Keratinocyte (primary cell): Measurements from ENCODE around the gene AGPS. TPM values are rescaled to one million over a fixed set of nuclear protein-coding genes. Genes with fewer than 3 reads are reported as not detected.

Experiments used
- DNase-seq: peaks from one replicate; pipeline ENCODE4 v3.0.0-alpha.2; 2011; ENCODE audit warnings: low read depth, missing footprints, low spot score
- FAIRE-seq: peaks from 2 replicates; lab custom pipeline; 2011; peaks lifted over from hg19 to GRCh38; lab: Jason Lieb, UNC
- H2AFZ ChIP-seq: 2 replicates; pipeline ENCODE4 v1.6.0; 2012; ENCODE audit warnings: low read length, control low read depth, inconsistent platforms; ENCODE audit not compliant: control insufficient read depth
- H3K27ac ChIP-seq: 2 replicates; pipeline ENCODE4 v1.5.1; 2011; ENCODE audit warnings: low read length; ENCODE audit not compliant: control insufficient read depth, insufficient read depth
- H3K27me3 ChIP-seq: 3 replicates; pipeline ENCODE4 v1.6.0; 2011; ENCODE audit warnings: low read length; ENCODE audit not compliant: control insufficient read depth, insufficient read depth; ENCODE audit errors: extremely low read depth
- H3K36me3 ChIP-seq, 2 experiments: 2 replicates in 1 of 2; 3 replicates in 1 of 2; pipeline ENCODE4 v1.5.1; 2011; ENCODE audit warnings: low read length in 2 of 2, mild to moderate bottlenecking in 1 of 2; ENCODE audit not compliant: control insufficient read depth in 2 of 2, insufficient read depth in 2 of 2; ENCODE audit errors: extremely low read depth in 1 of 2
- H3K4me1 ChIP-seq: 3 replicates; pipeline ENCODE4 v1.5.1; 2011; ENCODE audit warnings: low read length; ENCODE audit not compliant: control insufficient read depth, insufficient read depth; ENCODE audit errors: extremely low read depth
- H3K4me2 ChIP-seq: 3 replicates; pipeline ENCODE4 v1.6.0; 2011; ENCODE audit warnings: low read depth, low read length; ENCODE audit not compliant: control insufficient read depth, insufficient read depth; ENCODE audit errors: extremely low read depth
- H3K4me3 ChIP-seq, 3 experiments: fragments of 200-600 bp in 1 of 3; sonication (generic) in 1 of 3; 2 replicates in 2 of 3; 3 replicates in 1 of 3; pipeline ENCODE4 v1.5.1; 2011 to 2016; ENCODE audit warnings: low read length in 3 of 3, mild to moderate bottlenecking in 3 of 3, control low read depth in 2 of 3, inconsistent platforms in 1 of 3, low read depth in 1 of 3, mixed read lengths in 1 of 3, mixed run types in 1 of 3, moderate library complexity in 1 of 3; ENCODE audit not compliant: control insufficient read depth in 2 of 3, insufficient read depth in 2 of 3; ENCODE audit errors: extremely low read depth in 1 of 3
- H3K79me2 ChIP-seq: 2 replicates; pipeline ENCODE4 v1.6.0; 2012; ENCODE audit warnings: low read length; ENCODE audit not compliant: control insufficient read depth, insufficient read depth
- H3K9ac ChIP-seq: 3 replicates; pipeline ENCODE4 v1.6.0; 2011; ENCODE audit warnings: low read length; ENCODE audit not compliant: control insufficient read depth, insufficient read depth; ENCODE audit errors: extremely low read depth
- H3K9me1 ChIP-seq: 3 replicates; pipeline ENCODE4 v1.6.0; 2011; ENCODE audit warnings: low read length; ENCODE audit not compliant: control insufficient read depth, insufficient read depth; ENCODE audit errors: extremely low read depth
- H3K9me3 ChIP-seq: 2 replicates; pipeline ENCODE4 v1.5.1; 2012; ENCODE audit warnings: low read depth, low read length; ENCODE audit not compliant: control insufficient read depth
- H4K20me1 ChIP-seq: 3 replicates; pipeline ENCODE4 v1.6.0; 2011; ENCODE audit warnings: low read length; ENCODE audit not compliant: control insufficient read depth, insufficient read depth; ENCODE audit errors: extremely low read depth
- EZH2 ChIP-seq: IDR thresholded peaks from one replicate; pipeline ENCODE4 v1.6.1; 2012; ENCODE audit warnings: inconsistent platforms, mild to moderate bottlenecking, low read length, moderate library complexity
- dilution Hi-C: fragments of 300-500 bp; cut with MboI; formaldehyde crosslinking; loops from one replicate; pipeline ENCODE4 v1.7.0; 2020; ENCODE audit warnings: low sequenced_read_pairs; ENCODE audit not compliant: extremely low pct_ligation_motif_present
- polyA plus RNA-seq, 5 experiments: library from polyadenylated mRNA; depleted of rRNA in 3 of 5; stranded (reverse) in 3 of 5; stranded (forward) in 1 of 5; unstranded in 1 of 5; fragments of >200 nt; gene quantifications; 1 replicate in 1 of 5; 2 replicates in 3 of 5; 3 replicates in 1 of 5; pipeline versions ENCODE4 v1.2.1 to v1.2.3, GENCODE V29; 2011 to 2012; ENCODE audit warnings: missing spikeins in 2 of 5, low read depth in 1 of 5, low replicate concordance in 1 of 5
- TF ChIP-seq, protein P1 (sequence below), 3 experiments: IDR thresholded peaks in 1 of 3; conservative IDR thresholded peaks in 1 of 3; optimal IDR thresholded peaks in 1 of 3; 2 replicates in 2 of 3; 3 replicates in 1 of 3; pipeline versions ENCODE3 to v1.5.1; 2011; ENCODE audit warnings: low read length in 3 of 3, mild to moderate bottlenecking in 3 of 3, moderate library complexity in 2 of 3, control low read depth in 1 of 3, inconsistent platforms in 1 of 3; ENCODE audit not compliant: insufficient read depth in 2 of 3; ENCODE audit errors: extremely low read depth in 1 of 3

AGPS gene
- polyA plus RNA-seq, 1 donor (not counting 4 experiments of a cell fraction or from before 2014, with no cell fraction given) = 28.0 TPM

DNA sequence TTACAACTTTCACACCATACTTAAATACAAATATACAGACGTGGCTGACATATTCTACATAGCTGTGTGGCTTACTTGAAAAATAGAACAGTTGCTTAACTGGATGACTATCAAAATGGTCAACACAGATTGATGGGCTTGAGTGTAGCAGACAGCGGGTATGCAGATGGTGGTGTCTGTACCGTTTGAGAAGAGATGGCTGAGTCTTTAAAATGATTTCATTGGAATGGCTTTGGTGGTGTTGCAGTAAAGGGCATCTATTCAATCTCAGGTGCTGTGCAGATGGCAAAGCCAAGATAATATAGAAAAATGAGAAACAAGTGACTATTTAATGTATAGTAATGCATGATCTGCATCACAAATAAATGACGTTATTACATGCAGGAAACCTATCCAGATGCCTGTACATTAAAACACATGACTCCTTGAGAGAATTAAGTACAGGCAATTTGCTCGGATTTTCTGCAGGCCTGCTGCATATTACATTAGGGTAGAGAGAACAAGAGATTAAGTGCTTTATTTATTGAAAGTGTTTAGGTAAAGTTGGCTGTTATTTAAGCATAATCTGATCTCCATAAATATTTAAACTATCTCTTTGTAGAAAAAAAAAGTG lies 68.5 kb downstream of the AGPS start:
- no peak overlapping the region for H3K9ac ChIP-seq
- DNase-seq (no peak), FAIRE-seq (no peak)
- H3K9me3 ChIP-seq = peaks cover 2% of the 10 kb centered on the region
- H3K4me1 ChIP-seq = no peaks in the 10 kb centered on the region
- TF ChIP-seq EZH2 = no peak
- TF ChIP-seq, protein P1, sequence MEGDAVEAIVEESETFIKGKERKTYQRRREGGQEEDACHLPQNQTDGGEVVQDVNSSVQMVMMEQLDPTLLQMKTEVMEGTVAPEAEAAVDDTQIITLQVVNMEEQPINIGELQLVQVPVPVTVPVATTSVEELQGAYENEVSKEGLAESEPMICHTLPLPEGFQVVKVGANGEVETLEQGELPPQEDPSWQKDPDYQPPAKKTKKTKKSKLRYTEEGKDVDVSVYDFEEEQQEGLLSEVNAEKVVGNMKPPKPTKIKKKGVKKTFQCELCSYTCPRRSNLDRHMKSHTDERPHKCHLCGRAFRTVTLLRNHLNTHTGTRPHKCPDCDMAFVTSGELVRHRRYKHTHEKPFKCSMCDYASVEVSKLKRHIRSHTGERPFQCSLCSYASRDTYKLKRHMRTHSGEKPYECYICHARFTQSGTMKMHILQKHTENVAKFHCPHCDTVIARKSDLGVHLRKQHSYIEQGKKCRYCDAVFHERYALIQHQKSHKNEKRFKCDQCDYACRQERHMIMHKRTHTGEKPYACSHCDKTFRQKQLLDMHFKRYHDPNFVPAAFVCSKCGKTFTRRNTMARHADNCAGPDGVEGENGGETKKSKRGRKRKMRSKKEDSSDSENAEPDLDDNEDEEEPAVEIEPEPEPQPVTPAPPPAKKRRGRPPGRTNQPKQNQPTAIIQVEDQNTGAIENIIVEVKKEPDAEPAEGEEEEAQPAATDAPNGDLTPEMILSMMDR (optimal IDR thresholded peaks at IDR 0.05 in 1 of 3, IDR thresholded peaks at IDR 0.05 in 1 of 3, conservative IDR thresholded peaks at IDR 0.05 in 1 of 3; ENCODE audit: extremely low read depth in 1 of 3, insufficient read depth in 2 of 3, low read length in 3 of 3) = no peak
- H2AFZ ChIP-seq = no peak overlapping the region
- H3K4me2 ChIP-seq = no peak overlapping the region
- no peaks in the 10 kb centered on the region for H3K79me2 ChIP-seq
- dilution Hi-C loops = no loop called here
- no peaks in the 10 kb centered on the region for H3K27me3 ChIP-seq
- H3K9me1 ChIP-seq = no peaks in the 10 kb centered on the region
- H3K27ac ChIP-seq = no peak overlapping the region
- H4K20me1 ChIP-seq = no peaks in the 10 kb centered on the region
- no peak overlapping the region for H3K4me3 ChIP-seq
- H3K36me3 ChIP-seq = peaks cover 0 to 5% of the 10 kb centered on the region in 2 experiments

DNA sequence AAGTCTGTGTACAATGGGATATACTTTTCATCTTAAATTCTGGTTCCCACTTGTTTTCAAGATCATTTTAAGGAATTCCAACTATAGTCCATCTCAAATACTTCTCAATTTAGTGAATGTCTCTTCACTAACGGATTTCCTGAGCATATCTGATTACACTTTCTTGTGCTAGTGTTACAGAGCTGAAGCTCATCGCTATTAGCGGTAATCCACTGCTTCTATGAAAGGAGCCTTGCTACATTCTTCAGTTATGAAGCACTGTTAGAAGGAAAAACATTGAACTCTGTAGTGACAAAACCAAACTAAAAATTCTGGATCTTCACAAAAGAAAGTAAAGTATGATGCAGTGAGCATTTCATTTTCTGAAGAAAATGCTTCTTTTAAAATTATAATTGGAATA lies 72.0 kb downstream of the AGPS start:
- DNase-seq (no peak), FAIRE-seq (no peak)
- no peak overlapping the region for H3K27ac ChIP-seq
- H3K4me2 ChIP-seq = no peak overlapping the region
- peaks cover 0 to 3% of the 10 kb centered on the region in 2 experiments for H3K36me3 ChIP-seq
- peaks cover 2% of the 10 kb centered on the region for H3K9me3 ChIP-seq
- no peak overlapping the region for H3K4me3 ChIP-seq
- no peaks in the 10 kb centered on the region for H4K20me1 ChIP-seq
- no peaks in the 10 kb centered on the region for H3K27me3 ChIP-seq
- no peak overlapping the region for H3K9ac ChIP-seq
- no peak overlapping the region for H2AFZ ChIP-seq
- H3K79me2 ChIP-seq = no peaks in the 10 kb centered on the region
- dilution Hi-C loops = no loop called here
- no peaks in the 10 kb centered on the region for H3K4me1 ChIP-seq
- no peaks in the 10 kb centered on the region for H3K9me1 ChIP-seq
- TF ChIP-seq, protein P1 (optimal IDR thresholded peaks at IDR 0.05 in 1 of 3, IDR thresholded peaks at IDR 0.05 in 1 of 3, conservative IDR thresholded peaks at IDR 0.05 in 1 of 3; ENCODE audit: extremely low read depth in 1 of 3, insufficient read depth in 2 of 3, low read length in 3 of 3) = no peak
- no peak for TF ChIP-seq EZH2
